ENCODE results near the gene IDH2.
"Not testable (repeated sequence)": the region's sequence is repeated elsewhere in the genome, so short reads cannot be mapped to it uniquely, and the experiment has no call there.

Gene IDH2

GRCh38 chr15:90083954-90084607, 18.2 kb downstream of the IDH2 start:
- DNase-seq: no peak

- no peak for DNase-seq
Observed at GRCh38 chr15:90083419-90083818, 18.8 kb downstream of the IDH2 start.

- no peak for DNase-seq
Observed at GRCh38 chr15:90082140-90082715, 20.0 kb downstream of the IDH2 start.

- DNase-seq: no peak
Observed at GRCh38 chr15:90080818-90081393, 21.4 kb downstream of the IDH2 start.

- DNase-seq: no peak
Observed at GRCh38 chr15:90080458-90080755, 21.9 kb downstream of the IDH2 start.

GRCh38 chr15:90079619-90080457, 22.4 kb downstream of the IDH2 start:
- DNase-seq: no peak

GRCh38 chr15:90078965-90079364, 23.3 kb downstream of the IDH2 start:
- DNase-seq: no peak

GRCh38 chr15:90076716-90077115, 25.6 kb downstream of the IDH2 start:
- DNase-seq: no peak

- DNase-seq: no peak
Observed at GRCh38 chr15:90075420-90076289, 26.6 kb downstream of the IDH2 start.

GRCh38 chr15:90074916-90075315, 27.4 kb downstream of the IDH2 start:
- DNase-seq: no peak

GRCh38 chr15:90074023-90074422, 28.2 kb downstream of the IDH2 start:
- DNase-seq: no peak

- no peak for DNase-seq
Observed at GRCh38 chr15:90072978-90073640, 29.2 kb downstream of the IDH2 start.

GRCh38 chr15:90071220-90071807, 31.0 kb downstream of the IDH2 start:
- DNase-seq: peak; percentile 82

- DNase-seq: not testable (repeated sequence)
Observed at GRCh38 chr15:90070623-90071022, 31.6 kb downstream of the IDH2 start.

GRCh38 chr15:90067953-90068606, 34.2 kb downstream of the IDH2 start:
- DNase-seq: no peak

GRCh38 chr15:90067181-90067952, 34.9 kb downstream of the IDH2 start:
- DNase-seq: no peak

GRCh38 chr15:90065682-90066049, 36.6 kb downstream of the IDH2 start:
- DNase-seq: no peak

- DNase-seq: no peak
Observed at GRCh38 chr15:90064911-90065681, 37.2 kb downstream of the IDH2 start.

GRCh38 chr15:90063770-90064247, 38.5 kb downstream of the IDH2 start:
- DNase-seq: no peak
